ENCODE data around the gene PRELID3B. TPM values are rescaled to one million over a fixed set of nuclear protein-coding genes. Genes with fewer than 3 reads are reported as not detected.

Gene PRELID3B
- total and polyA plus RNA-seq, 2 of the 13 experiments (the other 11 are each of a cell fraction or from before 2014, with no cell fraction given): 23.3 to 42.6 TPM

- ChIA-PET POLR2A (interaction anchor here (1.0 to 2.1 kb wide), 7 partner anchors 9 to 107 kb away, joined by 3 to 19 read pairs (median 9); partner anchors contain the start of genes ATP5F1E and NELFCD), CTCF (ENCODE audit: low intra/inter-chr PET ratio, low total read pairs) (no interaction called here)
- DNase-seq (ENCODE audit: low spot score): no peak
- peak overlapping the region; percentile 19 for H3K4me2 ChIP-seq (ENCODE audit: low read depth, low read length)
- peak; percentile 10 for ATAC-seq
- no peaks in the 10 kb centered on the region for H3K9me3 ChIP-seq (ENCODE audit: low read length)
- WGBS (ENCODE audit: low lambda C conversion rate): 93% methylated on average over 12 of the region's 12 CpGs
- intact Hi-C loops (cut with micrococcal nuclease; ENCODE audit: unreplicated experiment): loop anchor here (5.0 kb wide), 1 partner anchor 36 kb away; the partner anchor contains the start of gene ATP5F1E
- no peaks in the 10 kb centered on the region for H3K79me2 ChIP-seq (ENCODE audit: insufficient read depth, low read length)
- no peak for FAIRE-seq
- in situ Hi-C loops (cut with HindIII; ENCODE audit: extremely low pct_ligation_motif_present, low pct_unique_long_range_greater_than_20kb): no loop called here
- H3K27ac ChIP-seq (ENCODE audit: extremely low read length, insufficient read depth, low read length): peak overlapping the region; percentile 53
- no peaks in the 10 kb centered on the region for H4K20me1 ChIP-seq (ENCODE audit: insufficient read depth, low read length)
- TSS peak; percentile 24 for BruUV-seq (replicated peaks)
- 0 out of 2 replicates have a peak overlapping the region, but pooled peaks have one; percentile 2 for H3K9ac ChIP-seq (ENCODE audit: insufficient read depth, low read depth, low read length)
- no peak overlapping the region for H3K4me3 ChIP-seq (replicated peaks in 1 of 3; ENCODE audit: insufficient read depth in 1 of 3, low read depth in 2 of 3, low read length in 3 of 3)
- H3K27me3 ChIP-seq (ENCODE audit: control insufficient read depth in 1 of 2, insufficient read depth in 2 of 2, low read length in 2 of 2): no peaks in the 10 kb centered on the region
- no peak overlapping the region for H2AFZ ChIP-seq (ENCODE audit: low read length)
- H3K4me1 ChIP-seq (ENCODE audit: insufficient read depth, low read length): peaks cover 63% of the 10 kb centered on the region
- H3K36me3 ChIP-seq (replicated peaks in 1 of 2; ENCODE audit: control insufficient read depth in 1 of 2, insufficient read depth in 2 of 2, low read length in 2 of 2): peaks cover 28 to 43% of the 10 kb centered on the region in 2 experiments
- TF ChIP-seq ZNF34 (CRISPR knock-in tag; IDR thresholded peaks at IDR 0.05; ENCODE audit: borderline replicate concordance): 0 out of 2 replicates have a peak, but pooled peaks have one; percentile 34
- TF ChIP-seq ATF7-NPFF (CRISPR knock-in tag; IDR thresholded peaks at IDR 0.05; ENCODE audit: low read depth): 0 out of 2 replicates have a peak, but pooled peaks have one; percentile 34
- peak; percentile 35; the same call in 1 of the 2 replicates for TF ChIP-seq ZNF768 (CRISPR knock-in tag; IDR thresholded peaks at IDR 0.05)
- TF ChIP-seq, protein P1, sequence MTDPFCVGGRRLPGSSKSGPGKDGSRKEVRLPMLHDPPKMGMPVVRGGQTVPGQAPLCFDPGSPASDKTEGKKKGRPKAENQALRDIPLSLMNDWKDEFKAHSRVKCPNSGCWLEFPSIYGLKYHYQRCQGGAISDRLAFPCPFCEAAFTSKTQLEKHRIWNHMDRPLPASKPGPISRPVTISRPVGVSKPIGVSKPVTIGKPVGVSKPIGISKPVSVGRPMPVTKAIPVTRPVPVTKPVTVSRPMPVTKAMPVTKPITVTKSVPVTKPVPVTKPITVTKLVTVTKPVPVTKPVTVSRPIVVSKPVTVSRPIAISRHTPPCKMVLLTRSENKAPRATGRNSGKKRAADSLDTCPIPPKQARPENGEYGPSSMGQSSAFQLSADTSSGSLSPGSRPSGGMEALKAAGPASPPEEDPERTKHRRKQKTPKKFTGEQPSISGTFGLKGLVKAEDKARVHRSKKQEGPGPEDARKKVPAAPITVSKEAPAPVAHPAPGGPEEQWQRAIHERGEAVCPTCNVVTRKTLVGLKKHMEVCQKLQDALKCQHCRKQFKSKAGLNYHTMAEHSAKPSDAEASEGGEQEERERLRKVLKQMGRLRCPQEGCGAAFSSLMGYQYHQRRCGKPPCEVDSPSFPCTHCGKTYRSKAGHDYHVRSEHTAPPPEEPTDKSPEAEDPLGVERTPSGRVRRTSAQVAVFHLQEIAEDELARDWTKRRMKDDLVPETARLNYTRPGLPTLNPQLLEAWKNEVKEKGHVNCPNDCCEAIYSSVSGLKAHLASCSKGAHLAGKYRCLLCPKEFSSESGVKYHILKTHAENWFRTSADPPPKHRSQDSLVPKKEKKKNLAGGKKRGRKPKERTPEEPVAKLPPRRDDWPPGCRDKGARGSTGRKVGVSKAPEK (CRISPR knock-in tag; IDR thresholded peaks at IDR 0.05; ENCODE audit: borderline replicate concordance): 0 out of 2 replicates have a peak, but pooled peaks have one; percentile 29
- TF ChIP-seq IKZF1 (IDR thresholded peaks at IDR 0.05): no peak
- TF ChIP-seq ZFP37 (CRISPR knock-in tag; IDR thresholded peaks at IDR 0.05; ENCODE audit: borderline replicate concordance): no peak
- no peak for TF ChIP-seq TARDBP (CRISPR knock-in tag; IDR thresholded peaks at IDR 0.05)
- TF ChIP-seq ZNF629 (CRISPR knock-in tag; conservative IDR thresholded peaks at IDR 0.05): no peak
- no peak for TF ChIP-seq CENPT (CRISPR knock-in tag; IDR thresholded peaks at IDR 0.05; ENCODE audit: low read depth)
- TF ChIP-seq ZNF569 (CRISPR knock-in tag; IDR thresholded peaks at IDR 0.05; ENCODE audit: borderline replicate concordance): 0 out of 2 replicates have a peak, but pooled peaks have one; percentile 57
- no peak for TF ChIP-seq HNF4G (IDR thresholded peaks at IDR 0.05; ENCODE audit: borderline replicate concordance, low read depth, low read length)
- TF ChIP-seq HNF4G (CRISPR knock-in tag; IDR thresholded peaks at IDR 0.05; ENCODE audit: borderline replicate concordance, low read depth): 0 out of 2 replicates have a peak, but pooled peaks have one; percentile 3
- 0 out of 2 replicates have a peak, but pooled peaks have one; percentile 4 for TF ChIP-seq ZBTB2 (CRISPR knock-in tag; IDR thresholded peaks at IDR 0.05; ENCODE audit: low read depth)
- TF ChIP-seq, protein P2, sequence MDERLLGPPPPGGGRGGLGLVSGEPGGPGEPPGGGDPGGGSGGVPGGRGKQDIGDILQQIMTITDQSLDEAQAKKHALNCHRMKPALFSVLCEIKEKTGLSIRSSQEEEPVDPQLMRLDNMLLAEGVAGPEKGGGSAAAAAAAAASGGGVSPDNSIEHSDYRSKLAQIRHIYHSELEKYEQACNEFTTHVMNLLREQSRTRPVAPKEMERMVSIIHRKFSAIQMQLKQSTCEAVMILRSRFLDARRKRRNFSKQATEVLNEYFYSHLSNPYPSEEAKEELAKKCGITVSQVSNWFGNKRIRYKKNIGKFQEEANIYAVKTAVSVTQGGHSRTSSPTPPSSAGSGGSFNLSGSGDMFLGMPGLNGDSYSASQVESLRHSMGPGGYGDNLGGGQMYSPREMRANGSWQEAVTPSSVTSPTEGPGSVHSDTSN (CRISPR knock-in tag; IDR thresholded peaks at IDR 0.05): no peak
- TF ChIP-seq NR2F1 (CRISPR knock-in tag; IDR thresholded peaks at IDR 0.05): no peak
- peak; percentile 33; the same call in 1 of the 2 replicates for TF ChIP-seq POLR2AphosphoS5 (IDR thresholded peaks at IDR 0.05; ENCODE audit: low read depth, low read length)
- TF ChIP-seq BRF2 (CRISPR knock-in tag; IDR thresholded peaks at IDR 0.05): no peak
- TF ChIP-seq ZNF709 (CRISPR knock-in tag; IDR thresholded peaks at IDR 0.05): no peak
- TF ChIP-seq RFXANK (CRISPR knock-in tag; IDR thresholded peaks at IDR 0.05): no peak
These were observed 46.4 kb downstream of the PRELID3B start for GRCh38 chr20:58996226-58996611.

Data from HepG2 (cell line).